ENCODE measurements around the gene OSBPL10.

- TF ChIP-seq CTCF (IDR thresholded peaks at IDR 0.05) (no peak), EP300 (IDR thresholded peaks at IDR 0.05) (no peak), POLR2A (IDR thresholded peaks at IDR 0.05) (no peak)
These were observed 352.0 kb downstream of the OSBPL10 start for GRCh38 chr3:31629054-31629453.

Measured in ovary (tissue), 3 donors.